PC-9 (cell line): Measurements from ENCODE around the gene HMOX2.

Experiments
- CTCF ChIP-seq: fragments of 200-600 bp; sonication (generic); conservative IDR thresholded peaks from 2 replicates; pipeline ENCODE4 v1.6.1; 2017; ENCODE audit warnings: mixed run types, antibody characterized with exemption, mild to moderate bottlenecking, moderate library complexity
- EZH2 ChIP-seq: fragments of 200-600 bp; sonication (generic); IDR thresholded peaks from 2 replicates; pipeline ENCODE4 v1.8.0; 2017; ENCODE audit warnings: antibody characterized with exemption, low read depth

GRCh38 chr16:4520913-4521312 is 44.7 kb downstream of the HMOX2 start:
- no peak for TF ChIP-seq CTCF
- no peak for TF ChIP-seq EZH2
